Stimulated activated CD8-positive, alpha-beta memory T cell treated with anti-CD3 and anti-CD28 coated beads, Interleukin-7, amount 100 ng/mL, for 48 hours (primary cell): ENCODE results near the gene GLIPR1L2.
"Not testable (repeated sequence)": the region's sequence is repeated elsewhere in the genome, so short reads cannot be mapped to it uniquely, and the experiment has no call there.

ENCODE experiments used
- DNase-seq, 2 donors: peaks; one replicate each; pipeline ENCODE4 v3.0.0-alpha.2; 2020; ENCODE audit warnings: low read depth in 1 of 2; ENCODE audit errors: extremely low read depth in 1 of 2

The GLIPR1L2 gene

GRCh38 chr12:75390899-75391538 is at the start of gene GLIPR1L2:
GLIPR1L2 (plus strand) TSS chr12:75391089; CDS start chr12:75391117, 28 bp downstream.
- DNase-seq, result peak; percentile 85 to 89

GRCh38 chr12:75341873-75342272 is 49.0 kb upstream of the GLIPR1L2 start:
- DNase-seq, result no peak

GRCh38 chr12:75345531-75345930 is 45.4 kb upstream of the GLIPR1L2 start:
- no peak for DNase-seq

- DNase-seq, result not testable (repeated sequence)
These were observed 44.7 kb upstream of the GLIPR1L2 start for GRCh38 chr12:75346215-75346614.

- no peak for DNase-seq
These were observed 40.9 kb upstream of the GLIPR1L2 start for GRCh38 chr12:75349946-75350345.

GRCh38 chr12:75350413-75350812 is 40.5 kb upstream of the GLIPR1L2 start:
- DNase-seq, result no peak

- no peak for DNase-seq
These were observed 36.9 kb upstream of the GLIPR1L2 start for GRCh38 chr12:75354011-75354410.

GRCh38 chr12:75360920-75361319 is 30.0 kb upstream of the GLIPR1L2 start:
- no peak for DNase-seq

GRCh38 chr12:75361408-75361807 is 29.5 kb upstream of the GLIPR1L2 start:
- no peak for DNase-seq

- no peak for DNase-seq
These were observed 26.0 kb upstream of the GLIPR1L2 start for GRCh38 chr12:75364919-75365318.

- DNase-seq, result no peak
These were observed 24.3 kb upstream of the GLIPR1L2 start for GRCh38 chr12:75366629-75367028.

GRCh38 chr12:75374971-75375370 is 15.9 kb upstream of the GLIPR1L2 start:
- no peak for DNase-seq

GRCh38 chr12:75378354-75378753 is 12.5 kb upstream of the GLIPR1L2 start:
- no peak for DNase-seq

- no peak for DNase-seq
These were observed 1.8 kb upstream of the GLIPR1L2 start for GRCh38 chr12:75389061-75389460.

- DNase-seq, result no peak
These were observed 1.2 kb upstream of the GLIPR1L2 start for GRCh38 chr12:75389706-75390105.

- DNase-seq, result no peak
These were observed 562 bp upstream of the GLIPR1L2 start for GRCh38 chr12:75390156-75390898.

- no peak for DNase-seq
These were observed 13.3 kb downstream of the GLIPR1L2 start for GRCh38 chr12:75404231-75404630.

- no peak for DNase-seq
These were observed 16.8 kb downstream of the GLIPR1L2 start for GRCh38 chr12:75407683-75408082.

- no peak for DNase-seq
These were observed 18.9 kb downstream of the GLIPR1L2 start for GRCh38 chr12:75409830-75410229.

GRCh38 chr12:75414671-75415070 is 23.8 kb downstream of the GLIPR1L2 start:
- no peak for DNase-seq

GRCh38 chr12:75419841-75420240 is 29.0 kb downstream of the GLIPR1L2 start:
- no peak for DNase-seq

GRCh38 chr12:75427491-75427890 is 36.6 kb downstream of the GLIPR1L2 start:
- no peak for DNase-seq
